Measurements from ENCODE around the gene ZDHHC5.

DNA sequence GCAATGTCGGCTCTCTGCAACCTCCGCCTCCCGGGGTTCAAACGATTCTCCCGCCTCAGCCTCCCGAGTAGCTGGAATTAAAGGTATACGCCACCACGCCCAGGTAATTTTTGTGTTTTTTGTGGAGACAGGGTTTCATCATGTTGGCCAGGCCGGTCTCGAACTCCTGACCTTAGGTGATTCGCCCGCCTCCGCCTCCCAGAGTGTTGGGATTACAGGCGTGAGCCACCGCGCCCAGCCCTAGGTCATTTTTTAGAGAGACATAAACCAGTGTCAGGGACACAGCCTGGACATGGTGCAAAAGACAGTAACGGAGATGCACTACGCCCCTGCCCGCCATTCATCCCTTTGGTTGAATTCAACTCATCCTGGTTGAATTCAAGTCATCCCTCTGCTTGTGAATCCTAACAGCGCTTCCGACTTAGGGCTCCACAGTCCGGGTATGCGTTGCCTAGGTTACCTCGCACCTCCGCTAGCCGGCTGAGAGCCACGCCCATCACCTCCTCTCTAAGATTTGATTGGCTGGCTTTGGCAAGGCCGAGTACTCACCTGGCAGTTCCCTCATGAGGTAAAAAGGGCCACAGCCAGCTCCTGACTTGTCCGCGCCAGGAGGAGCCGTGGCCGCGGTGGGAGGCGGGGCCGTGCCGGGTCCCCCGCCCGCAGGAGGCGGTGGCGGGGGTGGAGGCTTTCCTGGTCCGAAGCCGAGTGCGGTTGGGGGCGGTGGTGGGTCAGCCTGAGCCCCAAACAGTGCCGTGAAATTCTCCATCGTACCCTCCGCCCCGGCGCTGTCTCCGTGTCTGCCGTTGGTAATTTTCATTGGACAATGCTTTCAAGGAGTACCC is 43.7 kb downstream of the ZDHHC5 start, which contains the start of gene MED19:
- no peak for TF ChIP-seq CTCF (IDR thresholded peaks at IDR 0.05; ENCODE audit: low read depth, low read length)
- no peak for TF ChIP-seq MYC (IDR thresholded peaks at IDR 0.05; ENCODE audit: low read depth, low read length)
- TF ChIP-seq POLR2A (IDR thresholded peaks at IDR 0.05; ENCODE audit: extremely low read depth, insufficient read length), result no peak
